TTC549 (cell line): ENCODE measurements around the gene ARHGEF7.

Experiments
- FAIRE-seq: peaks from 2 replicates; lab custom pipeline; 2012; peaks lifted over from hg19 to GRCh38; lab: Jason Lieb, UNC

ARHGEF7 gene

GRCh38 chr13:111139873-111140561, 24.9 kb downstream of the ARHGEF7 start:
- no peak for FAIRE-seq

GRCh38 chr13:111140562-111141105, 25.5 kb downstream of the ARHGEF7 start:
- no peak for FAIRE-seq

- FAIRE-seq = no peak
Observed at GRCh38 chr13:111142472-111142871, 27.4 kb downstream of the ARHGEF7 start.

- no peak for FAIRE-seq
Observed at GRCh38 chr13:111143865-111144540, 28.9 kb downstream of the ARHGEF7 start.

GRCh38 chr13:111145071-111145470, 30.0 kb downstream of the ARHGEF7 start:
- no peak for FAIRE-seq

- no peak for FAIRE-seq
Observed at GRCh38 chr13:111145506-111145905, 30.4 kb downstream of the ARHGEF7 start.

GRCh38 chr13:111152844-111153243, 37.7 kb downstream of the ARHGEF7 start:
- FAIRE-seq = no peak

GRCh38 chr13:111153279-111153976, 38.3 kb downstream of the ARHGEF7 start:
- no peak for FAIRE-seq

GRCh38 chr13:111153977-111154332, 38.8 kb downstream of the ARHGEF7 start:
- FAIRE-seq = no peak

GRCh38 chr13:111156421-111156820, 41.3 kb downstream of the ARHGEF7 start:
- no peak for FAIRE-seq

- FAIRE-seq = no peak
Observed at GRCh38 chr13:111158136-111158805, 43.2 kb downstream of the ARHGEF7 start.

GRCh38 chr13:111159362-111160320, 44.5 kb downstream of the ARHGEF7 start:
- no peak for FAIRE-seq

- FAIRE-seq = no peak
Observed at GRCh38 chr13:111160648-111161047, 45.5 kb downstream of the ARHGEF7 start.

GRCh38 chr13:111161601-111162600, 46.8 kb downstream of the ARHGEF7 start:
- no peak for FAIRE-seq

GRCh38 chr13:111165241-111166010, 50.3 kb downstream of the ARHGEF7 start:
- FAIRE-seq = no peak

GRCh38 chr13:111166882-111167675, 52.0 kb downstream of the ARHGEF7 start:
- no peak for FAIRE-seq

- FAIRE-seq = no peak
Observed at GRCh38 chr13:111168107-111168506, 53.0 kb downstream of the ARHGEF7 start.

GRCh38 chr13:111171112-111171511, 56.0 kb downstream of the ARHGEF7 start:
- no peak for FAIRE-seq
